Muscle of leg (tissue), 11 donors: Measurements from ENCODE around the gene SYT13. TPM values are rescaled to one million over a fixed set of nuclear protein-coding genes. Genes with fewer than 3 reads are reported as not detected.

Source experiments
- DNase-seq: peaks from one replicate; pipeline ENCODE4 v3.0.0; 2013
- H3K27ac ChIP-seq: one replicate; pipeline ENCODE4 v1.5.1; 2013; ENCODE audit warnings: mild to moderate bottlenecking, low read length, control low read depth
- H3K27me3 ChIP-seq: one replicate; pipeline ENCODE4 v1.6.1; 2013; ENCODE audit warnings: low read length; ENCODE audit not compliant: control insufficient read depth, insufficient read depth
- H3K36me3 ChIP-seq: one replicate; pipeline ENCODE4 v1.6.1; 2013; ENCODE audit warnings: low read length; ENCODE audit not compliant: control insufficient read depth, insufficient read depth
- H3K4me1 ChIP-seq: one replicate; pipeline ENCODE4 v1.6.1; 2013; ENCODE audit warnings: low read length; ENCODE audit not compliant: control insufficient read depth, insufficient read depth
- H3K4me3 ChIP-seq: one replicate; pipeline ENCODE4 v1.5.1; 2013; ENCODE audit warnings: low read length, control low read depth
- H3K9me3 ChIP-seq: replicated peaks from 2 replicates; pipeline ENCODE4 v1.6.1; 2013; ENCODE audit warnings: low read depth, low read length; ENCODE audit not compliant: control insufficient read depth
- WGBS: methylation state at CpG from one replicate; pipeline ENCODE4 v1.1.5; 2013; ENCODE audit warnings: missing lambda C conversion rate; ENCODE audit not compliant: insufficient coverage; 5-methylcytosine and 5-hydroxymethylcytosine counted together
- polyA plus RNA-seq, 8 donors: library from polyadenylated mRNA; unstranded; fragments of 120-200 nt; gene quantifications; one replicate each; pipeline versions ENCODE4 v1.2.1 to v1.2.3, GENCODE V29; 2013; ENCODE audit warnings: inconsistent platforms in 1 of 8, low replicate concordance in 1 of 8; ENCODE audit not compliant: insufficient read length in 8 of 8, insufficient read depth in 1 of 8
- total RNA-seq: library from RNA; stranded (reverse); fragments of 120-200 nt; gene quantifications from one replicate; pipeline ENCODE4 v1.2.4, GENCODE V29; 2013

Gene SYT13
- total and polyA plus RNA-seq, 9 donors, result 0.49 to 1.9 (median 1.2) TPM

GRCh38 chr11:45224766-45225165 is 61.4 kb downstream of the SYT13 start:
- WGBS, result 93% methylated on average over 10 of the region's 11 CpGs
- no peaks in the 10 kb centered on the region for H3K9me3 ChIP-seq
- no peak overlapping the region for H3K27ac ChIP-seq
- peaks cover 80% of the 10 kb centered on the region for H3K36me3 ChIP-seq
- DNase-seq, result no peak
- no peaks in the 10 kb centered on the region for H3K4me1 ChIP-seq
- H3K27me3 ChIP-seq, result no peaks in the 10 kb centered on the region
- no peak overlapping the region for H3K4me3 ChIP-seq

DNA sequence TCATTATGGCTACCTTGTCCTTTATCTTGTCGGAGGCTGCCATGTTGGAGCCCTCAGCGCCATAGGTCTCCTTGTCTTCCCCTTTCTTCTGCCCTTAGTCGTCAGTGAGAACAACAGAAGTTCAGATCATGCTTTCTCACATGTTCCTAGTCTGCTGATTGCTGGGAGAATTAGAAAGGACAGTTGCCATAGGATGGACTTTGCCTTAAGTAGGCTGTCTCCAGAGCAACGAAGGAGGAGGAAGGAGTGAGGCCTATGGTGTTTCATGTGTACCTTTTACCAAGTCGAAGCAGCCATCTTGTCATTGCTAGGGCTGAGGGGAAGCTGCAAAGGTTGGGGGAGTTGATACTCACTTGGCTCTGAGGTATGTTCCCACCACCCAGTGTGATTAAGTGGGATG is 62.6 kb downstream of the SYT13 start:
- DNase-seq, result no peak

DNA sequence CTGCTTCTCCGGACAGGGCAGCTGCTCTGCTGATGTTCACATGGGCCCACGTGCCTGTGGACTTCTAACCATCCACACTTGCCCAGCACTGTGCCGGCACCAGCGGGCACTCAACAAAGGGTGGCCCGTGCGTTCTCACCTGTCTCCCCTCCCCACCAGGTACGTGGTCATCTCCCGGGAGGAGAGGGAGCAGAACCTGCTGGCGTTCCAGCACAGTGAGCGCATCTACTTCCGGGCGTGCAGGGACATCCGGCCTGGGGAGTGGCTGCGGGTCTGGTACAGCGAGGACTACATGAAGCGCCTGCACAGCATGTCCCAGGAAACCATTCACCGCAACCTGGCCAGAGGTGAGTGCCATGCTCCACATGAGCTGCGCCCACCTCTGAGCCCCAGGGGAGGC is 66.7 kb downstream of the SYT13 start:
- WGBS, result 91% methylated on average over 18 of the region's 18 CpGs
- Histone ChIP-seq H3K4me3 (no peak overlapping the region), H3K27me3 (no peaks in the 10 kb centered on the region), H3K4me1 (peaks cover 11% of the 10 kb centered on the region), H3K27ac (no peak overlapping the region), H3K9me3 (no peaks in the 10 kb centered on the region), H3K36me3 (peaks cover 56% of the 10 kb centered on the region)
- no peak for DNase-seq

More for the DNA sequence above, 62.6 kb downstream of the SYT13 start:
- Histone ChIP-seq H3K27me3 (no peaks in the 10 kb centered on the region), H3K4me1 (no peaks in the 10 kb centered on the region), H3K36me3 (peaks cover 80% of the 10 kb centered on the region), H3K9me3 (no peaks in the 10 kb centered on the region), H3K27ac (no peak overlapping the region), H3K4me3 (no peak overlapping the region)
- 100% methylated on average over 2 of the region's 5 CpGs for WGBS

- Histone ChIP-seq H3K9me3 (no peaks in the 10 kb centered on the region), H3K27ac (no peak overlapping the region), H3K36me3 (peaks cover 51% of the 10 kb centered on the region), H3K4me1 (peaks cover 16% of the 10 kb centered on the region), H3K27me3 (no peaks in the 10 kb centered on the region), H3K4me3 (no peak overlapping the region)
- DNase-seq, result no peak
- 100% methylated on average over 2 of the region's 4 CpGs for WGBS
Observed at GRCh38 chr11:45218705-45219104, 67.4 kb downstream of the SYT13 start.

DNA sequence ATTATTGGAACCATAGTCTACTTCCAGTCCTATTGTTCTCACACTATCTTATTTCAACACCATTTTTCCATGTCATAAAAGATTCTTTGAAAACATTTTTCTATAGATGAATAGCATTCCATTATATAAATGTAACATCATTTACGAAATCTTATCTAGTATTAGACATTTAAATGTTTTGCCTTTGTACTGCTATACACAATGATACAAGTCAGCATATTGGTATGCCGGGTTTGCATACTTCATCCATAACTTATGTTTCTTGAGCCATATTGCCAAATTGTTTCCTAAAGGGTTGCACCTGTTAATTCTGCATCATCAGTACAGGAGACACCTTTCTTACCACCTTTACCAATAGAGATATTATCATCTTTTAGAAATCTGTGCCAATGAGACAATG is 68.2 kb downstream of the SYT13 start:
- peaks cover 20% of the 10 kb centered on the region for H3K4me1 ChIP-seq
- no CpG with 5 or more reads among the region's 2 CpGs for WGBS
- H3K27ac ChIP-seq, result no peak overlapping the region
- H3K36me3 ChIP-seq, result peaks cover 51% of the 10 kb centered on the region
- no peak overlapping the region for H3K4me3 ChIP-seq
- H3K27me3 ChIP-seq, result no peaks in the 10 kb centered on the region
- no peak for DNase-seq
- no peaks in the 10 kb centered on the region for H3K9me3 ChIP-seq

GRCh38 chr11:45216901-45217300 is 69.2 kb downstream of the SYT13 start:
- DNase-seq, result peak; percentile 24
- Histone ChIP-seq H3K36me3 (peaks cover 50% of the 10 kb centered on the region), H3K27me3 (no peaks in the 10 kb centered on the region), H3K9me3 (no peaks in the 10 kb centered on the region), H3K4me3 (no peak overlapping the region), H3K4me1 (peaks cover 21% of the 10 kb centered on the region), H3K27ac (no peak overlapping the region)
- WGBS, result no CpG with 5 or more reads among the region's 2 CpGs

GRCh38 chr11:45216031-45216430 is 70.1 kb downstream of the SYT13 start:
- DNase-seq, result no peak
- Histone ChIP-seq H3K4me3 (no peak overlapping the region), H3K4me1 (peaks cover 28% of the 10 kb centered on the region), H3K9me3 (no peaks in the 10 kb centered on the region), H3K27ac (no peak overlapping the region), H3K27me3 (no peaks in the 10 kb centered on the region), H3K36me3 (peaks cover 52% of the 10 kb centered on the region)
- no CpG with 5 or more reads among the region's 1 CpG for WGBS

- Histone ChIP-seq H3K4me3 (no peak overlapping the region), H3K4me1 (peaks cover 35% of the 10 kb centered on the region), H3K9me3 (no peaks in the 10 kb centered on the region), H3K27me3 (no peaks in the 10 kb centered on the region), H3K36me3 (peaks cover 48% of the 10 kb centered on the region), H3K27ac (no peak overlapping the region)
- WGBS, result 55% methylated on average over 4 of the region's 4 CpGs
- peak; percentile 41 for DNase-seq
Observed at GRCh38 chr11:45215098-45215865, 70.9 kb downstream of the SYT13 start.

DNA sequence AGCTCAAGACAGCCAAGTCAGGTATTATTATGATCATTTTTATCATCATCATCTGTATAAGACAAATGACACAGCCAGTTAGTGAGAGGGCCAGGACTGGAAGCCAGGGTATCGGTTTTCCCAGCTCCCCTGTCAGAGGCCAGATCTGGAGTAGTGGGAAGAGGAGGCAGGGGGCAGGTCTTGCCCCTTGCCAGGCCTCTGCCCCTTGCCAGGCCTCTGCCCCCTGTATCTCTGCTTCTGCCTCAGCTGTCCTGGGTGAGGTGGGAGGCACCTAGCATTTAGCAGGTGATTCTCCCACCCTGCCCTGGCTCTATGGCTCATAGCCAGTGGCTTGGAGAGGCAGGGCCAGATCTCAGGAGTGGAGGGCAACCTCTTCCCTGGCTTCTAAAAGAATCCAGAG is 72.4 kb downstream of the SYT13 start:
- H3K27ac ChIP-seq, result peak overlapping the region; percentile 15
- DNase-seq, result no peak
- no peaks in the 10 kb centered on the region for H3K27me3 ChIP-seq
- peaks cover 51% of the 10 kb centered on the region for H3K4me1 ChIP-seq
- no peak overlapping the region for H3K4me3 ChIP-seq
- WGBS, result 50% methylated on average over 1 of the region's 1 CpG
- no peaks in the 10 kb centered on the region for H3K9me3 ChIP-seq
- H3K36me3 ChIP-seq, result peaks cover 41% of the 10 kb centered on the region

GRCh38 chr11:45213316-45213665 is 72.8 kb downstream of the SYT13 start:
- WGBS, result 74% methylated on average over 9 of the region's 12 CpGs

More at GRCh38 chr11:45213316-45213665, 72.8 kb downstream of the SYT13 start:
- no peak overlapping the region for H3K4me3 ChIP-seq
- no peak for DNase-seq
- peaks cover 55% of the 10 kb centered on the region for H3K4me1 ChIP-seq
- no peaks in the 10 kb centered on the region for H3K9me3 ChIP-seq
- H3K27ac ChIP-seq, result no peak overlapping the region
- peaks cover 41% of the 10 kb centered on the region for H3K36me3 ChIP-seq
- H3K27me3 ChIP-seq, result no peaks in the 10 kb centered on the region
